Bronchial epithelial cell (primary cell): ENCODE measurements around the gene CDK14. TPM values are rescaled to one million over a fixed set of nuclear protein-coding genes. Genes with fewer than 3 reads are reported as not detected.

Experiments used
- DNase-seq: peaks from one replicate; pipeline ENCODE4 v3.0.0-alpha.2; 2010; ENCODE audit warnings: low read depth
- FAIRE-seq: peaks from 2 replicates; lab custom pipeline; 2011; peaks lifted over from hg19 to GRCh38; lab: Jason Lieb, UNC
- H3K27me3 ChIP-seq: 2 replicates; pipeline ENCODE4 v1.5.1; 2011; ENCODE audit warnings: low read length; ENCODE audit not compliant: control insufficient read depth, insufficient read depth
- H3K36me3 ChIP-seq: 2 replicates; pipeline ENCODE4 v1.5.1; 2011; ENCODE audit warnings: low read length; ENCODE audit not compliant: control insufficient read depth, insufficient read depth
- H3K4me3 ChIP-seq: 2 replicates; pipeline ENCODE4 v1.5.1; 2011; ENCODE audit warnings: mild to moderate bottlenecking, low read depth, low read length, control low read depth
- CTCF ChIP-seq: IDR thresholded peaks from 2 replicates; pipeline ENCODE4 v1.5.1; 2011; ENCODE audit warnings: mild to moderate bottlenecking, moderate library complexity, low read length, control low read depth, inconsistent platforms; ENCODE audit not compliant: insufficient read depth, severe bottlenecking
- total RNA-seq: library from RNA; depleted of rRNA; stranded (reverse); fragments of >200 nt; gene quantifications from 2 replicates; pipeline ENCODE4 v1.2.1, GENCODE V29; 2014

CDK14 gene
- total RNA-seq, 1 donor from 2014 or later: 8.7 TPM

- Histone ChIP-seq H3K4me3 (no peak overlapping the region), H3K36me3 (no peaks in the 10 kb centered on the region), H3K27me3 (no peaks in the 10 kb centered on the region)
- TF ChIP-seq CTCF: no peak
- no peak for FAIRE-seq
- DNase-seq: no peak
These were observed 31.7 kb upstream of the CDK14 start for GRCh38 chr7:90564455-90564854.

- no peak for TF ChIP-seq CTCF
- Histone ChIP-seq H3K4me3 (no peak overlapping the region), H3K27me3 (no peaks in the 10 kb centered on the region), H3K36me3 (no peaks in the 10 kb centered on the region)
- FAIRE-seq: no peak
- DNase-seq: no peak
These were observed 27.9 kb upstream of the CDK14 start for GRCh38 chr7:90568213-90568612.

GRCh38 chr7:90569368-90569767 lies 26.8 kb upstream of the CDK14 start:
- Histone ChIP-seq H3K36me3 (no peaks in the 10 kb centered on the region), H3K27me3 (no peaks in the 10 kb centered on the region), H3K4me3 (no peak overlapping the region)
- no peak for TF ChIP-seq CTCF
- FAIRE-seq: no peak
- no peak for DNase-seq

- H3K4me3 ChIP-seq: no peak overlapping the region
- no peak for TF ChIP-seq CTCF
- FAIRE-seq (no peak), DNase-seq (peak; percentile 22)
- no peaks in the 10 kb centered on the region for H3K27me3 ChIP-seq
- no peaks in the 10 kb centered on the region for H3K36me3 ChIP-seq
These were observed 25.7 kb upstream of the CDK14 start for GRCh38 chr7:90570373-90570959.

- no peaks in the 10 kb centered on the region for H3K27me3 ChIP-seq
- FAIRE-seq (no peak), DNase-seq (no peak)
- H3K4me3 ChIP-seq: no peak overlapping the region
- no peaks in the 10 kb centered on the region for H3K36me3 ChIP-seq
- no peak for TF ChIP-seq CTCF
These were observed 21.8 kb upstream of the CDK14 start for GRCh38 chr7:90574146-90574819.

- H3K36me3 ChIP-seq: no peaks in the 10 kb centered on the region
- FAIRE-seq: no peak
These were observed 21.3 kb upstream of the CDK14 start for GRCh38 chr7:90574820-90575187.

More at GRCh38 chr7:90574820-90575187, 21.3 kb upstream of the CDK14 start:
- DNase-seq: no peak
- H3K27me3 ChIP-seq: no peaks in the 10 kb centered on the region
- no peak for TF ChIP-seq CTCF
- H3K4me3 ChIP-seq: no peak overlapping the region
